Endothelial cell of umbilical vein (primary cell): Measurements from ENCODE around the gene CPNE2. TPM values are rescaled to one million over a fixed set of nuclear protein-coding genes. Genes with fewer than 3 reads are reported as not detected.

Source experiments
- BruUV-seq: library from RNA; stranded (reverse); fragments of 400-500 nt; replicated peaks from 2 replicates; lab custom pipeline; 2021; lab: Mats Ljungman, UMichigan
- CTCF ChIA-PET: fragments of 300-600, 350-600 bp; sonication (Branson Sonifier 250); formaldehyde crosslinking; loops from one replicate; lab custom pipeline; 2021; ENCODE audit warnings: antibody characterized with exemption, inconsistent platforms; lab: Charles Lee
- POLR2A ChIA-PET: fragments of 300-600, 350-600 bp; sonication (Branson Sonifier 250); formaldehyde crosslinking; loops from one replicate; lab custom pipeline; 2021; ENCODE audit warnings: antibody characterized with exemption, inconsistent platforms; lab: Charles Lee
- DNase-seq: peaks from one replicate; pipeline ENCODE4 v3.0.0-alpha.2; 2011; ENCODE audit warnings: low read depth, low spot score
- FAIRE-seq: peaks from 2 replicates; lab custom pipeline; 2011; peaks lifted over from hg19 to GRCh38; lab: Jason Lieb, UNC
- H2AFZ ChIP-seq: 2 replicates; pipeline ENCODE4 v1.6.0; 2012; ENCODE audit warnings: low read depth, low read length, control low read depth, inconsistent platforms
- H3K27ac ChIP-seq: 2 replicates; pipeline ENCODE4 v1.5.1; 2011; ENCODE audit warnings: low read depth, mild to moderate bottlenecking, control low read depth, low read length, moderate library complexity; ENCODE audit not compliant: insufficient read depth
- H3K27me3 ChIP-seq, 2 experiments: 2 replicates each; pipeline versions ENCODE4 v1.6.0 to v1.6.1; 2011; ENCODE audit warnings: low read length in 2 of 2, mixed read lengths in 1 of 2; ENCODE audit not compliant: control insufficient read depth in 2 of 2, insufficient read depth in 2 of 2
- H3K36me3 ChIP-seq, 2 experiments: 2 replicates in 1 of 2; 3 replicates in 1 of 2; pipeline ENCODE4 v1.5.1; 2011; ENCODE audit warnings: low read length in 2 of 2, mild to moderate bottlenecking in 1 of 2, moderate library complexity in 1 of 2; ENCODE audit not compliant: control insufficient read depth in 2 of 2, insufficient read depth in 2 of 2; ENCODE audit errors: extremely low read depth in 1 of 2
- H3K4me1 ChIP-seq: 3 replicates; pipeline ENCODE4 v1.5.1; 2011; ENCODE audit warnings: mild to moderate bottlenecking, low read length; ENCODE audit not compliant: control insufficient read depth, insufficient read depth; ENCODE audit errors: extremely low read depth
- H3K4me2 ChIP-seq: 2 replicates; pipeline ENCODE4 v1.6.1; 2011; ENCODE audit warnings: low read length, control low read depth, mixed read lengths; ENCODE audit not compliant: insufficient read depth
- H3K4me3 ChIP-seq, 3 experiments: fragments of 200-600 bp in 1 of 3; sonication (generic), shearing (Covaris generic) in 1 of 3; replicated peaks in 1 of 3; 2 replicates each; pipeline ENCODE4 v1.5.1; 2011 to 2016; ENCODE audit warnings: control low read depth in 3 of 3, low read length in 3 of 3, mild to moderate bottlenecking in 2 of 3, inconsistent platforms in 1 of 3, low read depth in 1 of 3, moderate library complexity in 1 of 3; ENCODE audit not compliant: insufficient read depth in 1 of 3
- H3K79me2 ChIP-seq: 2 replicates; pipeline ENCODE4 v1.6.0; 2012; ENCODE audit warnings: low read length, inconsistent platforms; ENCODE audit not compliant: control insufficient read depth, insufficient read depth
- H3K9ac ChIP-seq: replicated peaks from 2 replicates; pipeline ENCODE3; 2011; ENCODE audit warnings: low read length, control low read depth; ENCODE audit not compliant: insufficient read depth; ENCODE audit errors: extremely low read depth
- H3K9me1 ChIP-seq: replicated peaks from 3 replicates; pipeline ENCODE4 v1.6.0; 2011; ENCODE audit warnings: mild to moderate bottlenecking, low read length; ENCODE audit not compliant: control insufficient read depth, insufficient read depth; ENCODE audit errors: extremely low read depth
- H3K9me3 ChIP-seq: replicated peaks from 2 replicates; pipeline ENCODE4 v1.5.1; 2012; ENCODE audit warnings: low read length, inconsistent platforms; ENCODE audit not compliant: control insufficient read depth, insufficient read depth
- H4K20me1 ChIP-seq: replicated peaks from 2 replicates; pipeline ENCODE3; 2011; ENCODE audit warnings: mild to moderate bottlenecking, low read length; ENCODE audit not compliant: control insufficient read depth, insufficient read depth; ENCODE audit errors: extremely low read depth
- CTCF ChIP-seq, 2 donors: IDR thresholded peaks; 1 replicate in 1 of 2; 2 replicates in 1 of 2; pipeline ENCODE4 v1.5.1; 2011; ENCODE audit warnings: low read length in 2 of 2, mild to moderate bottlenecking in 2 of 2, moderate library complexity in 2 of 2, control low read depth in 1 of 2, inconsistent platforms in 1 of 2, low read depth in 1 of 2; ENCODE audit not compliant: insufficient read depth in 1 of 2; ENCODE audit errors: extremely low read depth in 1 of 2
- EZH2 ChIP-seq: IDR thresholded peaks from 2 replicates; pipeline ENCODE4 v1.6.1; 2012; ENCODE audit warnings: borderline replicate concordance, low read depth, mild to moderate bottlenecking, moderate library complexity, low read length, inconsistent platforms; ENCODE audit not compliant: severe bottlenecking
- FOS ChIP-seq: IDR thresholded peaks from 2 replicates; pipeline ENCODE4 v1.6.1; 2011; ENCODE audit warnings: mild to moderate bottlenecking, low read length, moderate library complexity, borderline replicate concordance; ENCODE audit not compliant: insufficient read depth
- GATA2 ChIP-seq: IDR thresholded peaks from 2 replicates; pipeline ENCODE4 v1.7.0; 2011; ENCODE audit warnings: low read depth, mild to moderate bottlenecking, moderate library complexity, mixed read lengths, low read length; ENCODE audit not compliant: insufficient read length, insufficient read depth
- JUN ChIP-seq: IDR thresholded peaks from 2 replicates; pipeline ENCODE4 v1.6.1; 2011; ENCODE audit warnings: borderline replicate concordance, low read depth; ENCODE audit not compliant: insufficient read length, insufficient read depth
- MAX ChIP-seq: IDR thresholded peaks from 2 replicates; pipeline ENCODE4 v1.6.1; 2011; ENCODE audit not compliant: insufficient read depth, insufficient read length
- MYC ChIP-seq: IDR thresholded peaks from one replicate; pipeline ENCODE4 v1.6.1; 2011; ENCODE audit warnings: mild to moderate bottlenecking, low read depth, low read length
- POLR2A ChIP-seq: IDR thresholded peaks from 2 replicates; pipeline ENCODE4 v1.6.1; 2012; ENCODE audit warnings: low read depth, mild to moderate bottlenecking, control low read depth, low read length
- POLR2AphosphoS5 ChIP-seq: IDR thresholded peaks from 2 replicates; pipeline ENCODE4 v1.6.1; 2012; ENCODE audit warnings: low read depth, mild to moderate bottlenecking, control low read depth, low read length, moderate library complexity; ENCODE audit not compliant: insufficient read depth
- dilution Hi-C: fragments of 300-500 bp; cut with MboI; formaldehyde crosslinking; loops from one replicate; pipeline ENCODE4 v1.15.0; 2019; ENCODE audit warnings: low sequenced_read_pairs; ENCODE audit not compliant: extremely low pct_ligation_motif_present
- intact Hi-C: fragments of 100-400 bp; cut with micrococcal nuclease; formaldehyde crosslinking; loops from one replicate; pipeline ENCODE4 v1.10.0; 2022
- polyA plus RNA-seq, 4 experiments: library from polyadenylated mRNA; depleted of rRNA in 3 of 4; stranded (reverse) in 3 of 4; unstranded in 1 of 4; fragments of >200 nt; gene quantifications; 2 replicates each; pipeline versions ENCODE4 v1.2.1 to v1.2.3, GENCODE V29; 2011 to 2012; ENCODE audit warnings: missing spikeins in 1 of 4
- total RNA-seq: library from RNA; stranded (reverse); gene quantifications from 2 replicates; pipeline ENCODE4 v1.2.3, GENCODE V29; 2021

CPNE2 gene
- total and polyA plus RNA-seq, 2 donors (not counting 3 experiments of a cell fraction or from before 2014, with no cell fraction given): 91.9 to 187 TPM

- TF ChIP-seq CTCF (IDR thresholded peaks at IDR 0.05; ENCODE audit: extremely low read depth in 1 of 2, insufficient read depth in 1 of 2, low read depth in 1 of 2, low read length in 2 of 2) (no peak), JUN (no peak), MAX (no peak), POLR2A (no peak), POLR2AphosphoS5 (no peak), FOS (no peak), EZH2 (no peak), MYC (no peak), GATA2 (no peak)
- Histone ChIP-seq H3K9ac (no peak overlapping the region), H3K9me3 (no peaks in the 10 kb centered on the region), H3K9me1 (no peaks in the 10 kb centered on the region), H3K36me3 (no peaks in the 10 kb centered on the region), H3K4me3 (no peak overlapping the region), H3K4me1 (peaks cover 10% of the 10 kb centered on the region), H3K79me2 (peaks cover 18% of the 10 kb centered on the region), H3K27ac (no peak overlapping the region), H2AFZ (no peak overlapping the region), H3K4me2 (no peak overlapping the region), H3K27me3 (no peaks in the 10 kb centered on the region), H4K20me1 (no peaks in the 10 kb centered on the region)
- intact Hi-C loops (no loop called here), dilution Hi-C loops (no loop called here)
- no peak for DNase-seq
- no TSS peak for BruUV-seq
- POLR2A ChIA-PET: no interaction called here
- CTCF ChIA-PET: interaction anchor here (1.6 kb wide), 1 partner anchor 49 kb away, joined by 4 read pairs; no protein-coding TSS in a partner anchor
- no peak for FAIRE-seq
These were observed 5.9 kb downstream of the CPNE2 start for GRCh38 chr16:57098188-57098841.
